Lower leg skin (tissue), 3 donors: ENCODE measurements around the gene ZNF444.

Experiments
- CTCF ChIP-seq, 3 donors: fragments of 450-650 bp; IDR thresholded peaks; one replicate each; pipeline ENCODE4 v1.5.1; 2016; ENCODE audit warnings: antibody characterized with exemption in 3 of 3, mild to moderate bottlenecking in 3 of 3, moderate library complexity in 2 of 3
- POLR2A ChIP-seq, 2 donors: fragments of 450-650 bp; IDR thresholded peaks; one replicate each; pipeline ENCODE4 v1.6.1; 2016 to 2017; ENCODE audit warnings: antibody characterized with exemption in 2 of 2, mild to moderate bottlenecking in 1 of 2, moderate library complexity in 1 of 2

GRCh38 chr19:56094449-56094848 lies 46.6 kb upstream of the ZNF444 start:
- TF ChIP-seq CTCF (IDR thresholded peaks at IDR 0.05) = no peak
- TF ChIP-seq POLR2A (IDR thresholded peaks at IDR 0.05) = no peak
